HCEC 1CT (cell line): Measurements from ENCODE around the gene LDB2.

Experiments
- DNase-seq: peaks from one replicate; pipeline ENCODE4 v3.0.0-alpha.2; 2017

LDB2 gene

DNA sequence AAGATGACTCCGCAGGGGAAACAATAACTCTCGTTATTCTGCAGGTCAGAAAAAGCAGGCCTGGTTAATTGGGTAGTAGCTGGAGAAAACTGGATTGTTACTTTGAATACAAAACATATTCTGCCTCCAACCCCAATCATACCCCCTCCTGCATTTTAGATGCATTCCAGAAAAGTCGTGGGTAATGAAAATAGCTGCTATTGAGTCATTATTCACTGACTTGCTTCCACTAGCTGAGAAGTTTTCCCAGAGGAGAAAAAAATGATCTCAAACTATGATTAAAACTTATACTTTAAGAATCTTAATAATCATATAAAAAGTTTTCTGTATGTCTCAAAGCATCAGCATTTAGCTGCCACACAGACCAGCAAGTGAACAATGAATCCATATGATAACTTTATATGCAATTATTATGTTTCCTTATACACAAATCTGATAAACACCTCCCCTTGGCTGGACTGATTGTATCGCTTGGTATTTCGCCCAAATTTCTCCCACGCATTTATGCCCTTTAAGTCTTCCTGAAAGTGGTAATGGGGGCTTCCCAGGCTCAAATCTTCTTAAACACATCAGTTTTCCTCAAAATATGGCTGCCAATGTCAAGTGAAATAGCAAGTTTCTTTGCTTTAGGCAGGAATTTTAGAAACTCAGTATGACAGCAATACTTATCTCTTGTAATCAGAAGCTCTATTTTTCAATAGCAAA is 181.0 kb downstream of the LDB2 start:
- DNase-seq: no peak

DNA sequence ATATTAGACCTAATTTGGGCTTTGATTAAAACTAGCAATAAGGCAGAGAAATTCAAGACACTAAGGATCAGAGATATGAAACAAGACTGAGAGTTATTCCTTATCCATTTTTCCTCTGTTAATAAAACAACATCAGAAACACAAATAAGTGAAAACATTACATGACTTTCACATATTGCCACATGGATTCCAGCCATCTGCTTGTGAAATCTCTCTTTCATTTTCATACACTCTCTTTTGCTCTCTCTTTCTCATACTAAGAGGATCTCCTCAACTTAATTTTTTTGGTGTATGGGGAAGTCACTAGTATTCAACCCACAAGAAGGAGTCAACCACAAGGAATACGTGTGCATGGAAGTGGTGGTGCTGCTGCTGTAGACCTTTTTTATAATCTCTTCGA is 183.0 kb downstream of the LDB2 start:
- no peak for DNase-seq

DNA sequence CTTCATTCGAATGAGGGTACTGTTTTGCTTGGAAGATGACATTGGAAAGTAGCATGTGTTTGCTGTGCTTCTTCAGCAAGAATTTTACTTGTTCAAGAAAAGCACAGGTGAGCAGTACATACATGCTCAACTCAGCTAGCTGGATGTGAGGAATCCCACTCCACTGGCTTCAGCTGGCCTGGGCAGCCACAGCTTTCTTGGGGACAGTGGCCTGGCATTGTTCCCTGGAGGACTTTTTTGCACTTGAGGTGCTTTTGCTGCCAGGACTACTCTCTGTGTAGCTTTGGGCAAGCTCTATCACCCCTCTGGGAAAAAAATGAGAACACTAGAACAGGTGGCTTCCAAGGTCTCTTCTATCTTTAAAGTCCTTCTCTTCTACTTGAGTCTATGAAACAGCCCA is 184.3 kb downstream of the LDB2 start:
- no peak for DNase-seq

DNA sequence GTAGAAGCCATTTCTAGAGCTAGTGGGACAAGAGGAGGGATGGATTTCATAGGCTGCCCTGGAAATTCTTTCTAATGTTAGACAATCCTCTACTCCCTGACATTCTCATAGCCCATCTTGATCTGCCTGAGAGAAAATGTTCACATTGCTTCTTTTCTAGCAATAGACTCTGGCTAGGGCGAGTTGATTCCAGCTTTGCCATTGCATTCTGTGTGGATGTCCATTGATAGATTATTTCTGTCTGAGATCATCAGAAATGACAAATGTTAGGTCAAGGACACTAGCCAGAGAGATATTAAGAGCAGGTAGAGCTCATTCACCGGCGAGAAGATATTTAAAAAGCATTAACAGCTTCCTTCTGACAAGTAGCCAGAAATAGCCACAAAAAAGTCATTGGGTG is 184.7 kb downstream of the LDB2 start:
- no peak for DNase-seq

DNA sequence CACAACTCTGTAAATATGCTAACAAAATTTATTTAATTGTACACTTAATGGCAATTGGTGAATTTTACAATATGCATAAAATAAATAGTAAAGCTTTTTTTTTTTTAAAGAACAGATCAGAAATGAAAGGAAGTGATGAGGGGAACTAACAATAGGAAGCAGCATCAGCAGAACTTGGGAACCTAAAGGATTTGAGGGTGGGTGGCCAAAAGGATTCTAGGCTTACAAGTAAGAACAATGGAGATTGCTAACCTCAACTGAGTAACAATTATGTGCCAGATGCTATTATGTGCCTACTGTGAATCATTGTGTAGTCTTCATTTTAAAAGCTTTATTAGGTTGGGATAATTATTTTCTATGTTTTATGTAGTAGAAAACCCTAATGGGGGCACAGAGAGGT is 185.2 kb downstream of the LDB2 start:
- DNase-seq: no peak

DNA sequence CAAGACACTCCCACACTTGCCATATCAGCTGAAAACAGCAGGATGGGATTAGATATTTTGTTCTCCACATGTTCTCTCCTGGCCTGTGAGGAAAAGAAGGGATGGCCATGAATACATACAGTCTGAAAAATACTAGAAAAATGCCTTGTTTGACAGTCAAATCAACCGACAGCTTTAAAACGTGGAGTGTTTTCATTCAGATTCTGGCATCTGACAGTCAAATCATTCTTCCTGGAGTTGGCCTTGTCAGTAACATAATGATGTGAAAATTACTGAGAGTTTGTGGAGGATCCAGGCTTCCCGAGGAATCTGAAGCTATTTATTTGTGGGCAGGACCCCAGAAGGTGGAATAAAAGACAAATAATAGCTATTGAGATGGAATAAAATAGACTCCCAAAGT is 188.2 kb downstream of the LDB2 start:
- DNase-seq: no peak

DNA sequence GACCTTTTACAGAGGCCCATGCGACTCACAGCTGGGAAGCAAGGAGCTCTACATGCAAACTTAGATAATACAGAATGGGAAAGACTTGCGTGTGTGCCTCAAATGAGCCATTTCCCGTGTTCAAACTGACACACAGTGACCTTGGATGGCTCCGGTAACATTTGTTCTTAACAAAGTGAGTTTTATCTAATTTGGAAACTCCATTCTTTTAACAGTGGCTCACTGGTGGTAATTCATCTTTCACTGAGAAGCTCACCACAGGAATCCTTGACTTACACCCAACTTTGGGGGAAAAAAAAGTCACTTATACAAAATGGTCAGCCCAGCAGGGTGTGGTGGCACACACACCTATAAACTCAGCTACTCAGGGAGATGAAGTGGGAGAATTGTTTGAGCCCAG is 190.6 kb downstream of the LDB2 start:
- DNase-seq: no peak

DNA sequence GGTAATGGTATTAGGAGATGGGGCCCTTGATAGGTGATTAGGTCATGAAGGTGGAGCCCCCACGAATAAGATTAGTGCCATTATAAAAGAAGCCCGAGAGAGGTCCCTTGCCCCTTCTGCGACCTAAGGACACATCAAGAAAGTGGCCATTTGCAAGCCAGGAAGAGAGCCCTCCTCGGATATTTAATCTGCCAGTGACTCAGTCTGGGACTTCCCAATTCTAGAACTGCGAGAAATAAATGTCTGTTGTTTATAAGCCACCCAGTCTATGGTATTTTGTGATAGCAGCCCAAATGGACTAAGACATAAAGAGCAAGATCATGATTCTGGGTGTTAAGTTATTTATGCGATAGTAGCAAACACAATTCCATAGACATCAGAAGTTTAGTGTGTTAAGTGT is 192.2 kb downstream of the LDB2 start:
- no peak for DNase-seq

DNA sequence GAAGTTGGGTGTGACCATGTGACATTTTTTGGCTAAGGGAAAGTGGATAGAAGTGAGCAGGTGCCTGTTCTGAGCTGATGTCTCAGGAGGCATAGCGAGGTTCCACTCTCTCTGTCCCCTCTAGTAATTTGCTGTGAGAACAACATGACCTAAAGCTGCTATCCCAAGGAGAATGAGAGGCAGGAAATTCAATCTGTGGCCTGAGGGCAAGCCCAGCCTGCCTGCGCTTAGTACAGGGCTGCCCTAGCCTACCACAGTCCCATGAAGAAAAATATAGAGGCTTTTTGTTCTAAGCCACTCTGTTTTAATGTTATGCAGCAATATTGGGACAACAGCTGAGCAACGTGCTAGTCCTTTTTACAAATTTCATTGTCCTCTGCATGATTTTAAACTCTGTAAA is 193.1 kb downstream of the LDB2 start:
- DNase-seq: no peak

DNA sequence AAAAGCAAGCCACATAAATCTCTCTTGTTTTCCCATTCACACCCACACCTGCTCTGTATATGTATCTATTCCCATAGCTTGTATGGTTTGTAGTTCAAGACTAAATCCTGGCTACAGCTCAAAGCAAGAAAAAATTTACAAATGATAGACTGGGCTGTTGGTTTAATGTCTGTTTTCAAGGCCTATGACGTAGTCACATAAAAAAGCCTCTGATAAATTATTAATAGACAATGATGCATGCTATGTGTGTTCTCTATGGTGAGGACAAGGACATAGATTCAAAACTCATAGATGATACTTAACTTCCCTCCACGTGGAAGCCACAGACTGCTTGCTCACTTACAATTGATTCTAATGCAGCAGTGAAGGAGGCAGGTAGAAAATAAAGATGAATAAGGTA is 194.0 kb downstream of the LDB2 start:
- no peak for DNase-seq

DNA sequence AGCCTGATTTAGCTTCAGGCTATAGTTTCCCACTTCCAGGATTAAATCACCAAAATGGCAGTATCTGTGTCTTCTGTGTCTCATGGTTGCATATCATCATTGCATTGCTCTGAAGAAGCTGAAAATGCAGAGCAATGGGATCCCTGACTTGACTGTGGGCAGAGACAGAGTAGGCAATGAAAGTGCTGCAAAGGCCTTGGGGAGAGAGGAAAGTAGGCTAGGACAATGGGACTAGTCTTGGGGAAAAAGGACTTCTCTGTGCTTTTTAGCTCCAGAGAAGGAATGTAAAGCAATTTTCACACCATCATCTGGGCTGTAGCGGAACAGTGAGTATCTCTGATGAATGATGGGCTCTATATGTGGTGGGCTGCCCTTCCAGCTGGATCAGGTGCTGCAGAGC is 202.5 kb downstream of the LDB2 start:
- no peak for DNase-seq

DNA sequence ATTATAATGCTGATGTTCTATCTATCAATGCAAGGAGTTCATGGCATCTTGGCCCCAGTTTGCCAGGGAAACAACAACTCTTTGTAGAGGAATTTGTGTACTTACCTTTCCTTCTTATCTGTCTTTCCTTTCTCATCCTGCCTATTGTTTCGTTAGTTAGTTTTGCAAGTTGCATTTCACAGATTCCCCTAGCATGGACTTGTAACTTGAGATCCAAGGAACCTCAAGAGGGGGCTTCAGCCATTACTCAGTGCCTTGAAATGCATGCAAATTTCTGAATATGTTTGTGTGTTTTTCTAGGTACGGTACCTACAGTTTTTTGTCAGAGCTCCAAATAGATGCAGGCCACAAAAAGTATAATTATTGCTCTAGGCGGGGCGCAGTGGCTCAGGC is 203.6 kb downstream of the LDB2 start:
- no peak for DNase-seq

DNA sequence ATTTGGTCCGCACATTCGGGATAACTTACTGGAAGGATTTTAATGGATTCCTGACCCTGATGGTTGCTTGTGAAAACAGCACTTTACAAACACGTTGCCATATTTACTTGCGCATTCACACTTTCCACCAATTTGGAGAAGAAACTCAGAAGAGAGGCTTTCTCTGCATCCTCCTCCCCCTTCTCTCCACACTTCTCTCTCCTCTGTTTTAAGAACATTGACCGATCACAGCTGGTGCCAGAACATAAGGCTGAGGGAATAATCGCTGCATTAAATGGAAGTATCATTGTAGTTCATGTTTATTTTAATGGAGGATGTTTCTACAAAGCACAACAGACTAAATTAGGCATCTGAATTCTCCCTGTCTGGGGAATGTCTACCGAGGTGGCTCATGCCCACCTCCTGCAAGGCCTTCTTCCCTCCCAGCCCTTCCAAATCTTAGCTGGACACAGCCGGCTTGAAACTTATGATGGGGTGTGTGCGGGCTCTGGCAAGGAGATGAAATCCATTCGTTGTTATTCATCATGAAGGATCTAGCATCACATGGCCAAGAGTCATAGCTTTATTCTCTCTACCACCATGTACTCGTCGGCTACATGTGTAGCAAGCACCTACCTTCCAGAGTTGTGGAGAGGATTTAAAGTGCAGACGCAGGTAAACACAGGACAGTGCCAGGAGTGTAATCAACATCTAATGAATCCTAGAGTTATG is 204.1 kb downstream of the LDB2 start:
- no peak for DNase-seq

DNA sequence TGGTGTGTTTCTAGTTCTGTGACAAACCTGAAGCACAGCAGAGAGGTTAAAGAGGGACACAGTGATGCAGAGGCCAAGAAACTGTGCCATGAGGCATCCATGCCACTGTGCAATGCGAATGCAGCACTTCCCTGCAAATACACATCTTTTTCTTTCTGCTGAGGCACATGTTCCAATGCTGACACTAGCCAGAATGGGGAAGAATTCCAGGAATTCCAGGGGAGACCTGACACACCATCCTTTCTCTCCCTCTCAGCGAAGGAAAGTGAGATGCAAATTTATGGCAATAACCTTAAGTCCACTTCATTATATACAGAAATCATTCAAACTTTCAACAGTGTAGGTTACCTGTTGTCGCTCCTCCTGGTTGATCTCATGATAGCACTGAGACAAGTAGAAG is 204.8 kb downstream of the LDB2 start:
- no peak for DNase-seq

DNA sequence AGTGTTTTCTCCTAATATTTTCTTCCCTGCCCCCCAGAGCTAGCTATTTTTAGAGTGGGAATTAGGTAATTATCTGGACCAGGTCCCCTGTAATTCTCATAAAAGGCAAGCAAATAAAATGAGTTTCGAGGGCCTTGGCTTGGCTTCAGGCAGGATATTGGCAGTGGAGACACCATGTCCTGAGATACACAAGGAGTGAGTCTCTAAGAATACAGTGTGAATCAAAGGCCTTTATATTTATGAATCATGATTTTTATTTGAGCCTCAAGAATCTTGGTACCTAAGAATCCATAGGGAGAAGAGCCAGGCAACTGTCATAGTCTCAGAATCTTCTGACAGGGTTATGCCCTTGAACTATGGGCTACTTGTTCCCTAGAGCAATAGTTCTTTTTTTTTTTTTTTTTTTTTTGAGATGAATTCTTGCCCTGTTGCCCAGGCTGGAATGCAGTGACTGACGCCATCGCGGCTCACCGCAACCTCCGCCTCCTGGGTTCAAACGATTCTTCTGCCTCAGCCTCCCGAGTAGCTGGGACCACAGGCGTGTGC is 205.4 kb downstream of the LDB2 start:
- DNase-seq: peak; percentile 8

DNA sequence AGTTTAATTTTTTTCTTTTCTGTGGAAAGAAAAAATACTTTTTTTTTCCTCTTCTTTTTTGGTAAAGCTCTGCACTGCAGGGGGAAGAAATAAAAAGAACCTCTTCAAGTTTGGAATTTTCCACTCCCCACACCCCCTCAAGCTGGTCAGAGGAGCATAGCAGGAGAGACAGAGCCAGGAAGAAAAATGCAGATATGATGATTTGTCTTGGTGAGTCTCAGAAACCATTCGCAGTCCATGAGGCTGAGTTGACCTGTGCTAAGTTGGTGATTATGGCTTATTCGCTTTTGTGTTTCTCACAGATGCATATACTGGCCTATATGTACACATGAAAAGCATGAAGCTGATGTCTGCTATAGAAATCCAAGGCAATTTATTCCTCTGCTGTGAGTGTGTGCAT is 205.9 kb downstream of the LDB2 start:
- peak; percentile 23 for DNase-seq

DNA sequence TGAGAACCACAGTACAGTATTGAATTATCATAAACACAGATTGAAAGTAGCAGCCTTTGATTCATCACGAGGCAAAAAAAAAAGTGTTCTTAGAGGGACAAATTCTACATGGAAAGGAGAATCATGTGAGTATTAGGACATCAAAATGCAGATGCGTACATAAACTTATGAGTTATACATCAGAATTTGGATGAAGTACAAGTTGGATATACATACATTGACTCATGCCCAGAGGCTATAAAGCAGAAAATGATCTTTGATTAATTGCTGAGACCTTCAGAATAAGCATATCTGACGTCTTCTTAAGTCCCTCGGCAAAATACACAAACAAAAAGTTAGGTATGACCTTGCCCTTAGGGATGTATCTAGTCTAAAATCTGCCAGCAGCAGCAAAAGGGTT is 206.4 kb downstream of the LDB2 start:
- peak; percentile 76 for DNase-seq

DNA sequence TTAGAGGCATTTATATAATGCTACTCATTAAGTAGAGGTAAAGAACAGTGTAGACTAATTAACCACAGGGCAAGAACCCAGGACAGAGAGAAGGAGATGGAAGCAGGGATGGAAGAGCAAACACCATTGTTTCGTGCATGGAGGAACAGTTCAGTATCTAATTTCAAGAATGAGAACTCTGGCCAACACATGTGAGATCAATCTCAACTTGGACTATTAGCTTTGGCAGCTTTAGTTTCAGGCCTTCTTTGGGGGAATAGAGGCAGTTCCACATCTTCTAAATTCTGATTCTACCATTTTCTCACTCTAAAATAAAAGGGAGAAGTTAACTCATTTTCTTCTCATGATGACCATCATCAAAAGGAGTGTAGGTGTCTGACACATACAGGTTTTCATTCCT is 207.0 kb downstream of the LDB2 start:
- no peak for DNase-seq

DNA sequence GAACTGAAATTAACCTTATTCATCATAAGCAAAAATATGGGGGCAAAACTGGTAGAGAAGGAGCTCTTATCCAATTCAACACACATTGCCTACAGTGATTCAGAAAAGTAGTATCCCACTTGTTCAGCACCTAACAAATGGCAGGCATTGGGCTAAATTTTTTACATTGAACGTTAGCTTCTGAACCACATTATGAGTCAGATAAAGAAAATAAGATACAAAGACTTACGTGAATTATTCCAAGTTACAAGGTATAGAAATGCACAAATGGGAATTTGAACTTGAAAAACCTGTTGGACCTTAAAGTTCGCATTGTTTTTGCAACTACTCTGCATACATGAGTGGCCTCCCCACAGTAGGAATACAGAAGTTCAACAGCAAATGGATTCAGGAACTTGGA is 210.6 kb downstream of the LDB2 start:
- DNase-seq: no peak

DNA sequence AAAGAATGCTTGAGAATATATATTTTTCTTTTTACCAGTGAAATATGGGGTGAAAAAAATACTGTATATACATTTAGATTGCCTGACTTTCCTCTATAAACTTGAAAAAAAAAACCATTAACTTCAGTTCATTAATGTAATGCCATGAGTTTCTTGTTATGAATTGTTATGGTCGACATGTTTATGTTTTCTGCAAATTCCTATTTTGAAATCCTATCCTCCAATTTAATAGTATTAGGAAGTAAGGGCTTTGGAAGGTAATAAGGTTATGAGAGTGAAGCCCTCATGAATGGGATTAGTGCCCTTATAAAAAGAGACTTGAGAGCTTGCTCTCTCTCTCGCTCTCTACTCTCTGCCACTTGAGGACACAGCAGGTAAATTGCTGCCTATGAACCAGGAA is 211.4 kb downstream of the LDB2 start:
- DNase-seq: no peak

DNA sequence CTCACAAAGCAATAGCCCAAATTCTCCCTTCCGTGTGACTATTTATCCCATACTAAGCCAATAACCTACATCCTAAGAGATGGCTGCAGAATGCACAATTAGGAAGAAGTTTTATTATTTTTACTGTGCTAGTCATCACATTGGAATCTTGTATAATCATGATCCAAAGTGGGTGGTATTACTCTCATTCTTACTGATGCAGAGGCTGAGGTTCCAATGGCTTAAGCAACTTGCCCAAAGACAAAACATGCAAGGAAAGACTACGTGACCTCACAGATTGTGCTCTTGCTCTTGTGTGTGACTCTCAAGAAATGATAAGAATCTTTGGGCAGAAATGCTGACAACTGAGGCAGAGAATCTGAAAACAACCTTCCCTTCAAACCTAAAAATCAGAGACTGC is 212.2 kb downstream of the LDB2 start:
- DNase-seq: peak; percentile 80

DNA sequence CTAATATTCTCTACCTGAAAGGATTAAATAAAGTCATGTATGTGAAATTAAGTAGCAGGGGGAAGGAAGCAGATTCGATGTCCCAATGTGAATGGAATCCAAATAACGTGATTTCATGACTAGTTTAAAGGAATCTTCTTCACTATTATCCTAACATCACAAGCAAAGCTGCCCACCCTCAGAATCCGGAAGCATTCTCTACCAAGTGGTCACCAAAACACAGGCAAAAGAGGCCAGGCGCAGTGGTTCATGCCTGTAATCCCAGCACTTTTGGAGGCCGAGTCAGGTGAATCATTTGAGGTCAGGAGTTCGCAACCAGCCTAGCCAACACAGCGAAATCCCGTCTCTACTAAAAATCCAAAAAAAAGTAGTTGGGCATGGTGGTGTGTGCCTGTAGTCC is 212.9 kb downstream of the LDB2 start:
- peak; percentile 42 for DNase-seq

DNA sequence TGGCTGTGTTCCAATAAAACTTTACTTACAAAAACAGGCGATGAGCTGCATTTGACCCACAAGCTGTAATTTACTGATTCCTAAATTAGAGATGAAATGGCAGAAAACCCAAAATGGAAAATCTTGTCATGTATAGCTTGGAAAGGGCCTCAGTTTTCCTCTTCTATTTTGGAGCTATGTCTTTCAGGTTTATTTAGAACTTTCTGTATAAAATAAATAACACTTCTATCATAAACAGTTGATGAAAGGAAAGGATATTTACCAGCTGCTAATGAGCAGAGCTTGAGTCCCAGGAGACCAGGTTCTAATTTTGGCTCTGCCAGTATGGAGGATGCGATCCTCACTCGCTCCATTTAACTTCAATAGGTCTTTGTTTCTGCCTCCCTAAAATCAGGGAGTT is 213.5 kb downstream of the LDB2 start:
- no peak for DNase-seq

DNA sequence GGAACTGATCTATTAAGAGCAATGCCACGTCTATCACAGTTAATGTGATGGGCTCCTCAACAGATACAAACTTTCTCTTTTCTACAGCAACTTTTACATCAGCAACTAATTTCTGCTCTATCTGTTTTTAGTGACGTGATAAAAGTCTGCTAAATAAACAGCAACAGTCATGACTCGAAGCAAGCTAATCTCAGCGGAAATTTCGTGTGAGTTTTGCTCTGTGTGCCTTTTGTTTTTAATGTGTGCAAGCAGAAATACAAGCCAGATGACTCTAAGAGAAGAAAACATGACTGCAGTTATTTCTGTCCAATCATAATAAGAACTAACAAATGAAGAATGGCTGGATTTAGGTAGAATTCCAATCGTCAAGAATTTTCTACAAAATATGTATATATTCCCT is 214.3 kb downstream of the LDB2 start:
- no peak for DNase-seq

DNA sequence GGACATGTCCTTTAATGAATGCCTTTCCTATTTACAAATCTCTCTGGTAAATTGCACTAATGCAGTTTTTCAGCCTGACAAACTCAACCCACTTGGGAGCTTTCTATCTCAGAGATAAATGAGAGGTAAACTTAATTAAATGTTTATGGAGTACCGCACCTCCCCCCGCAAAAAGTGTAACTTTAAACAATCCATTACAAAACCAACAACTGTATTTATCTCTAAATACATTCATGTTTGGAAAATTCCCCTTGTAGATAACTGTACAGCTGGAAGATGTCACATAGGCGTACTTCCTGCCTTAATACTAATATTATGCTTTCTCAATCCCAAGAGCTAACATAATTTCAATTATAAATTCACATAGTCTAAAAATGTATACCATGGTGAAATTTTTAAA is 215.5 kb downstream of the LDB2 start:
- no peak for DNase-seq
